ENCODE data around the gene CHEK2.
"Not testable (repeated sequence)": the region's sequence is repeated elsewhere in the genome, so short reads cannot be mapped to it uniquely, and the experiment has no call there.

CHEK2 gene

DNA sequence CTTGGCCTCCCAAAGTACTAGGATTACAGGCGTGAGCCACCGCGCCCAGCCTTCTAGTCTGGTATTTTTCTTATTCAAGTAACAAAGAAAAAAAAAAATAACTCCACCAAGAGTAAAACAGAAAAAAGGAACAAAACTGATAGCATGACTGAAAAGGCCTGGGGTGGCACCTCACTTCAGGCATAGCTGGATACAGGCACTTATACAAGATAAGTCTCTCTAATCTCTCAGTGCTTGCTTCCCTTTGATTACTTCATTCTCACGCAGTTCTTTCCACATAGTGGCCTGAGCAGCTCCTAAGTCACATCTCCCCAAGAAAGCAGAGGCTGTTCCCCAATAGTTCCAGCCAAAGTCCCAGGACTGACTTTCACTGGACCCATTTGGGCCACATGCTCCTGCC is 58.7 kb downstream of the CHEK2 start:
- DNase-seq, result not testable (repeated sequence)

DNA sequence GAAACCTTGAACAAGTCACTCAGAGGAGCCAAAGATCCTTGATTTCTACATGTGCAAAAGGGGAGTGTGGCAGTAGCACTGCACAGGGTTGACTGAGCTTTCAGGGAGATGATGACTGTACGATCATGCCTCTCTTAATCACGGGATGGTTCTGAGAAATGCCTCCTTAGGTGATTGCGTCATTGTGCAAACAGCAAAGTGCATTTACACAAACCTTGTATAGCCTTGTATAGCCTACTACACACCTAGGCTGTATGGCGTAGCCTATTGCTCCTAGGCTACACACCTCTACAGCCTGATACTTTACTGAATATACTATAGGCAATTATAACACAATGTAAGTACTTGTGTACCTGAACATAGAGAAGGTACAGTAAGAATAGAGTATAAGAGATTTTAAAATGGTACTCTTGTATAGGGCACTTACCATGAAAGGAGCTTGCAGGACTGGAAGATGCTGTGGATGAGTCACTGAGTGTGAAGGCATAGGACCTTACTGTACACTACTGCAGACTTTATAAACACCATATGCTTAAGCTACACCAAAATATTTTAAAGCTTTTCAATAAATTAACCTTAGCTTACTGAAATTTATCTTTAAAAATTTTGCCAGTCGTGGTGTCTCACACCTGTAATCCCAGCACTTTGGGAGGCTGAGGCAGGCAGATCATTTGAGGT is 60.7 kb downstream of the CHEK2 start:
- DNase-seq, result not testable (repeated sequence)

DNA sequence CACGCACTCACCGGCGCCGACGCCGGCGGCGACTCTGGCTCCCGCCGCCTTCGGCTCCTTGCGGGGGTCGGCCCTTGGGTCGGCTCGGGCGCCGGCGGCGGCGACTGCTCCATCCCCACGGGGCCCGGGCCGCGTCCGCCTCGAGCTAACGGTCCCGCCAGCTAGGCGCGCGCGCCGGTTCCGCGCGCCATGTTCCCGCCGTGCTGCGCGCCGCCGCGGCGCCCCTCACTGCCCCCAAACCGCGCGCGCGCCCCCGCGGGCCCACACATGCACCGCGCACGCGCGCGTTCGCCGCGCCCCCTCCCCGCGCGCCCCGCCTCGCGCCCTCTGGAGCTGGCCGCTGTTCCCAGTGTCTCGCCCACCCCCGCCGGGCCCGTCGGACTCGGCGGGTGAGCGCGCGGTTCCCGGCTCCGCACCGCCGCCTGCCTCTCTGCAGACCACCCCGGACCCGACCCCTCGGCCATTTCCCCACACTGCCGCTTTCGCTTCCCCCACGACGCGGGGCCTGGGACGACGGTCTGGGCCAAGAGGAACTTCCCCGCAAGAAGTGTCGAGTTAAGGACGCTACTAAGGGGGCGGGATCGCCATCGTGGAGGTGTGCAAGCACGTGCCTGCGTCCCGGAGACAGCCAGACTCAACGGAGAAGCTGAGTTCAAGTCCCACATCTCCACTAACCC is 61.9 kb downstream of the CHEK2 start, which contains the start of gene TTC28:
Gene TTC28 (minus strand): TSS at position 230 of the 677 bp plus-strand sequence. CDS start 117 bp downstream, at position 113.
- peak; percentile 24 to 40 for DNase-seq

DNA sequence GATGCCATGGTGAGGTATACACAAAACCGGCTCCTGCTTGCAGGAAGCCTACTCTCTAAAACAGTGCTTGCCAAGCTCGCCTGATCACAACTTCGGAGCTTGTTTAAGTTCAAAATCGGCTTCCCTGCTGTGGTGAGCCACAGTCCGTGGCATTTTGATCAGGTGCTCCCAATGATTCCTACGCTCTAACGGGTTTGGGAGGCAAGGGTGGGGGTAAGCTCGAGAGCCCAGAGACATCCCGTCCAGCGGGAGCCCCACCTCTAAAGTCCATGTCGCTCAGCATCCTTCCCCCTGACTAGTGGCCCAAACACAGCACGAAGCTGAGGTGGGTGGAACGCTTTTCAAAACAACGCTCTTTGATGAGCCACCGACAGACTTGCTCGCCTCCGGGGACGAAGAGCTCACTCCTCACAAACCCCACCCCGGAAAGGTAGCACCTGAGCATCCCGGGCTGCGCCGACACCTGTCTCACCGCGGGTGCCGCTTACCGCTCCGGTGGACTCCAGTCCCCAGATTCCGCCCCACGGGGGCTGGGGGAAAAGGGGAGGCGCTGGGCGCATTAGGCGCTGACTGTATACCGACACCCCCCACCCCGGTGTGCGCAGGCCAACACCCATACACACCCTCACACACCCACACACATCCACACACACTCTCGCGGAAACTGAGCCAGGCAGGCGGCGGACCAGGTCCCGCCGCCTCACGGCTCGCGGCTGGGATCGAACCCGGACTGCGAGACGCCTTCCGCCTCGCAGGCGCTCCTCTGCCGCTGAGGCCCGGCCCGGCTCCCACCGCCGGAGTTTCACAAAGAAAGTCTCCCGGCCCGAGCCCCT is 62.6 kb downstream of the CHEK2 start:
- DNase-seq, result peak in 1 of 2 donors; percentile 19

DNA sequence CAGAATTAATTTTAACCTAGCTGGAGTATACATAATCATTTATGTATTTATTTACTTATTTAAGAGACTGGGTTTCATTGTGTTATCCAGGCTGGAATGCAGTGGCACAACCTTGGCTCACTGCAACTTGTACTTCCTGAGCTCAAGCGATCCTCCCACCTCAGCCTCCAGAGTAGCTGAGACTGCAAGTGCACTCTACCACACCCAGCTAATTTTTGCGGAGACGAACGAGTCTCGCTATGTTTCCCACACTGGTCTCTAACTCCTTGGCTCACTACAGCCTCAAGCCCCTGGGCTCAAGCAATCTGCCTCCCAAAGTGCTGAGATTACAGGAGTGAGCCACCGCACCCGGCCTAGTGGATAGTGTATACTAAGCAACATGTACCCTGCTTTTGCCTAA is 63.5 kb downstream of the CHEK2 start:
- DNase-seq, result not testable (repeated sequence)

DNA sequence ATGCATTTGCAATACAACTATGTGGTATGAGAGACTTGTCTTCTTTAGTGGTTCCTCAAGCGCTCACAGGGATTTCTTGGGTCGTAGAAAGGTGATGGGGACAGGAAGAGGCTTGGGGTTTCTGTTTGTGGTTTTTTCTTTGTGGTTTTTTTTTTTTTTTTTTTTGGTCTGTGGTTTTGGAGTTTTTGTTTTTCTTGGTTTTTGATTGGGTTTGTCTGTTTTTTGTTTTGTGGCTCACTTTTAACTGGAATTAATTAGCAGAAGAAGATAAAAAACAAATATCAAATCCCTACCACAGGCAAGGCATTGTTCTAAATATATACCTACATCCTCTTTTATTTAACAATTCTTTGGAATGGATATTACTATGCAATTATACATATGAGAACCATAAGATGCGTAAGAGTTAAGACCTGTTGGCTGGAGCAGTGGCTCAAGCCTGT is 67.5 kb downstream of the CHEK2 start:
- peak; percentile 63 to 74 for DNase-seq

DNA sequence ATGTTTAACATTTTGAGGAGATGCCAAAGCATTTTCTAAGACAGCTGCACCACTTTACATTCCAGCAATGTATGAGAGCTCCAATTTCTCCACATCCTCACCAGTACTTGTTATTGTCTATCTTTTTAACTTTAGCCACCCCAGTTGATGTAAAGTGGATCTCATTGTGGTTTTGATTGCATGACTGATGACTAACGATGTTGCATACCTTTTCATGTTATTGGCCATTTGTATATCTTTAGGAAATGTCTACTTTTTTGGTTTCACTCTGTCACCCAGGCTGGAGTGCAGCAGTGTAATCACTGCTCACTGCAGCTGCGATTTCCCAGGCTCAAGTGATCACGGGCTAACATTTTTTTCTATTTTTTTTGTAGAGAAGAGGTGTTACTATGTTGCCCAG is 70.9 kb downstream of the CHEK2 start:
- no peak for DNase-seq

DNA sequence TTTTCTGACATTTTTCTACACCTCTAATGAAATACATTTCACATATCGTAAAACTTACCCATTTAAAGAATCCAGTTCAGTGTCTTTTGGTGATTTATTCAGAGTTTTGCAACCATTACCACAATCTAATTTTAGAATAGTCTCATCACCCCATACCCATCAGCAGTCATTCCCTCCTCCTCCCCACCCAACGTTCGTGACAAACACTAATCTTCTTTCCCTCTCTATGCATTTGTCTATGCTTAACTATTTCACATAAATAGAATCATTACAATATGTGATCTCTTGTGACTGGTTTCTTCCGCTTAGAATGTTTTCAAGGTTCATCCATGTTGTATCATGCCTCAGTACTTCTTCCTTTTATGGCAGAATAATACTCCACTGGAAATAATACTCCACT is 71.5 kb downstream of the CHEK2 start:
- DNase-seq, result no peak

DNA sequence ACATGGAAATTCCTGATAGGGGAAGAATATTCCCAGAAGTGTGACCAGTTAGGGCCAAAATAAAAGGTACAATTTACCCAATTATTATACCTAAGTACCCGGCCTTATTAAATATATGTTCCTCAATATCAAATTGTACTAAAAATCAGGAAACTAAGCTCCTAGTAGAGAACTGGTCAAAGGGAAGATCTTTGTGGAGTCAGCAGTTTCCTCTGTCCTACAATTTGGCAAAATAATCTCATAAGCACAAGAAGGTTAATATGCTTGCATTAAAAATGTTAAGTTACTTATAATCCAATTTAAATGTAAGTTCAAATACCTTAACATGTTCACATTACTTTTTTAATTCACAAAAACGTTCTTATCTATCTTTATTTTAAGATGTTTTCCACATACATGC is 72.2 kb downstream of the CHEK2 start:
- DNase-seq, result no peak

DNA sequence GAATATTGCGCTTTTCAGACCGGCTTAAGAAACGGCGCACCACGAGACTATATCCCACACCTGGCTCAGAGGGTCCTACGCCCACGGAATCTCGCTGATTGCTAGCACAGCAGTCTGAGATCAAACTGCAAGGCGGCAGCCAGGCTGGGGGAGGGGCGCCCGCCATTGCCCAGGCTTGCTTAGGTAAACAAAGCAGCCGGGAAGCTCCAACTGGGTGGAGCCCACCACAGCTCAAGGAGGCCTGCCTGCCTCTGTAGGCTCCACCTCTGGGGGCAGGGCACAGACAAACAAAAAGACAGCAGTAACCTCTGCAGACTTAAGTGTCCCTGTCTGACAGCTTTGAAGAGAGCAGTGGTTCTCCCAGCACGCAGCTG is 78.1 kb downstream of the CHEK2 start:
- not testable (repeated sequence) for DNase-seq

DNA sequence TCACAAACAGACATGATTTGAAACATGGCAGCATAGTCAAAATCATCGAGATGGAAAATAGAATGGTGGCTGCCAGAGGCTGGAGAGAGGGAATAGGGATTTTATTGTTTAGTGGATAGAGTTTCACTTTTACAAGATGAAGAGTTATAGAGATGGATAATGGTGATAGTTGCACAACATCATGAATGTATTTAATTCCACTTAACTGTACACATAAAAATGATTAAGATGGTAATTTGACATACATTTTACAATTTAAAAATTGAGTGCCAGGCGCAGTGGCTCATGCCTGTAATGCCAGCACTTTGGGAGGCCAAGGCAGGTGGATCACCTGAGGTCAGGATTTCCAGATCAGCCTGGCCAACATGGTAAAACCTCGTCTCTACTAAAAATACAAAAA is 83.2 kb downstream of the CHEK2 start:
- DNase-seq, result no peak

DNA sequence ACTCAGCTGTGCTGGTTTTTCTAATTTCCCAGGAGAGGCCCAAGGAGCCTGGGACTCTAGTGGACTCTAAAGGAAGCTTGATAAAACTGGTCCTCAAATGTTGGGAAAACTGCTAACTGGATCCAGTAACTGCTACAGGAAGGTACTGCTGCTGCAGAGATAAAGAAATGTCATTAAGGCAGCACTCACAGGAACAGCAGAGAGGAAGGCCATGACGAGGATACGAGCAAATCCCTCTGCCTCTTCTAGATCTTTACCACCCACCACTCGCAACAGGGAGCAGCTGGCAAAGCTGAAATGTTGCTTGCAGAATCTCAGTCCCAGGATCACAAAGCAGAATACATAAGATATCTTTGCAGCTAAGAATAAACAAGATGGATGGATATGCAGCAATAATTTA is 85.4 kb downstream of the CHEK2 start:
- DNase-seq, result no peak

DNA sequence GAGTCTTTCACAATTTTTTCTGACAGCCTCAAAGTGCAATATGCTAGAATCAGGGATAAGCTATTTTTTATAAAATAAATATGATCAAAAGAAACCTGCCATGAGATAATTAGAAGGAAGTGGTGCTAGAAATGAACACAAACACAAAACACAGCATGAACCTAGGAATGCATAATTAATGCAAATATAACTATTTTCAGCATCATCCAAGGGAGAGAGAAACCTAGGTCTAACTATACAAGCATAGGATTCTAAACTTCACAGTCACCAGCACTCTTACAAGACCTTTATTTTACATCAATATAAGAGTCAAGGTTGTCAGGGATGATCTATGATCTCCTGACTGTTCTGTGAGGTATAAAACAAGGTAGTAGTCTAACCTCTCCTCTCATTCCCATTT is 91.2 kb downstream of the CHEK2 start:
- DNase-seq, result no peak

DNA sequence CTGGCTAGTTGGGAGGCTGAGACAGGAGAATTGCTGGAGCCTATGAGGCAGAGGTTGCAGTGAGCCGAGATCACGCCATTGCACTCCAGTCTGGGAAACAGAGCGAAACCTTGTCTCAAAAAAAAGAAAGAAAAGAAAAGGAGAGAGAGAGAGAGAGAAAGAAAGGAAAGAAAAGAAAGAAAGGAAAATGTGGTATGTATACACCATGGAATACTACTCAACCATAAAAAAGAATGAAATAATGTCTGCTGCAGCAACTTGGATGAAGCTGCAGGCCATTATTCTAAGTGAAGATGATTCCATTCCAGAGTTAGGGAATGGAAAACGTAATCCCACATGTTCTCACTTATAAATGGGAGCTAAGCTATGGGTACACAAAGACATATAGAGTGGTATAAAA is 92.8 kb downstream of the CHEK2 start:
- no peak for DNase-seq

DNA sequence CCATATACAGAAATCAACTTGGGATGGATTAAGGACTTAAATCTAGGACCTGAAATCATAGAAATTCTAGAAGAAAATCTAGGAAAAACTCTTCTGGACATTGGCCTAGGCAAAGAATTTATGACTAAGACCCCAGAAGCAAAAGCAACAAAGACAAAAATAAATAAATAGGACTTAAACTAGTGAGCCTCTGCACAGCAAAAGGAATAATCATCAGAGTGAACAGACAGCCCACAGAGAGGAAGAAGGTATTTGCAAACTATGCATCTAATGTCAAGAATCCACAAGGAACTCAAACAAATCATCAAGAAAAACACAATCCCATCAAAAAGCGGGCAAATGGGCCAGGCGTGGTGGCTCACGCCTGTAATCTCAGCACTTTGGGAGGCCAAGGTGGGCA is 94.4 kb downstream of the CHEK2 start:
- DNase-seq, result no peak

DNA sequence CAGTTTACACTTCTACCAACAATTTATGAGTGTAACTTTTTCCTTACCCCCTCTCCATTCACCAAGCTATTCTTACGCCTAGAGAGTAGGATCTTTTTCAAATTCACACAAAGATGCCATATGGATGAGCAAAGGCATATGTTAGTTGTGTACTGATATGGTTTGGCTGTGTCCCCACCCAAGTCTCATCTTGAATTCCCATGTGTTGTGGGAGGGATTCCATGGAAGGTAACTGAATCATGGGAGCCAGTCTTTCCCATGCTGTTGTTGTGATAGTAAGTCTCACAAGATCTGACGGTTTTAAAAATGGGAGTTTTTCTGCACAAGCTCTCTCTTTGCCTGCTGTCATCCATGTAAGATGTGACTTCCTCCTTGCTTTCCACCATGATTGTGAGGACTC is 102.3 kb downstream of the CHEK2 start:
- no peak for DNase-seq
